HG03521 (cell line): ENCODE measurements around the gene SMARCE1.

Source experiments
- ATAC-seq: cut with Tn5 transposase; IDR thresholded peaks from one replicate; pipeline ENCODE4 v1.9.1; 2021; ENCODE audit warnings: mild to moderate bottlenecking, moderate library complexity; ENCODE audit not compliant: unreplicated experiment

Gene SMARCE1

DNA sequence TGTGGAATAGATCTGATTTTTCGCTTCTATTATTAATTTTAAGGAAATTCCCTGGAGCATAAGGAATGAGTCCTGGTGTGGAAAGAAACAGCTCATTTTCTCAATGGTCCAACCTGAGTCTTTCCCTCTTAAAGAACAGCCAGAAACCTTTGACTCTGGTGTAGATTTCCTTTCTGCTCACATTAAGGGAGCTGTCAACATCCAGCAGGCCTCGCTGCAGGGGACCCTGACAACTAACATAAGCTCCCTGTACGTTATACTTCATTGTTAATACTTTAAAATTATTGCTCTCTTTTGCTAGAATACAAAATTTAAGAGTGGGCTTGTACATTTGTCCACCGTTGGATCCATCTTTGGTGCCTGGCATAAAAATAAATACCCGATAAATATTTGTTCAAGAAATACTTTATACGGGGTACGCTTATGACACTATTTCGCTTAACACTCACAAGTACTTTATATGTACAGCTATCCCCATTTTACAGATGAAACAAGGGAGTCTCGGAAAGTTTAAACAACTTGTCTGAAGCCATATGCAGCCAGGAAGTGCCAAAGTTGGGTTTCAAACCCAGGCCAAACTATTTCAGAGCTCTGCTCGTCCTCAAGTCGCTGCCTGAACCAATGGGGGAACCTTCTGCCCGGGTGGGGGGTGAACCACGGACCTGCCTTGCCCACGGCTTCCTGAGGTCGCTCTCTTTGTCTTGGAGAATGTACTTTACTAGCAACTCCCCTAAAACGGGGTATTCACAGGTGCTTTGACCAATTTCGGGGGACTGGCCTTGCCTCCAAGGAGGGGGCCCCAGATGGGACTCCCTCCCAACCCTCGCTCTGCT is 611 bp downstream of the SMARCE1 start:
- peak; percentile 13 for ATAC-seq

GRCh38 chr17:40645943-40646342 is 1.7 kb downstream of the SMARCE1 start:
- ATAC-seq, result no peak

DNA sequence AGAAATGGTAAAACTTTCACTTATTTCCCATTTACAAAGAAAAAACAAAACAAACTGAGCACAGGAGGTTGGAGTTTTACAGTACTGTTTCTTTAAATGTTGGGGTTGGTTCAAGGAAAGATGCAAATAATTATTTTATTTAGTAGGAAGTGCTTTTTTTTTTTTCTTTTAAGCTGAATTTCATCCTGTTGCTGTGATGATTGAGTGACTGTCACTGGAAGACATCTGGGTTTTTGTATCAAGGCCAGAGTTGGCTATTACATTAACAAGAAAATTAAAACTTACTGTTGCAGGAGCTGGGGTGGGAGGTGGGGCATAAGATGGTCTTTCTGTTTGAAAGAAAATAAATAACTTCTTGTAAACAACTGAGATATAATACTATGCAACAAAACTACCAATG is 2.3 kb downstream of the SMARCE1 start:
- ATAC-seq, result no peak

DNA sequence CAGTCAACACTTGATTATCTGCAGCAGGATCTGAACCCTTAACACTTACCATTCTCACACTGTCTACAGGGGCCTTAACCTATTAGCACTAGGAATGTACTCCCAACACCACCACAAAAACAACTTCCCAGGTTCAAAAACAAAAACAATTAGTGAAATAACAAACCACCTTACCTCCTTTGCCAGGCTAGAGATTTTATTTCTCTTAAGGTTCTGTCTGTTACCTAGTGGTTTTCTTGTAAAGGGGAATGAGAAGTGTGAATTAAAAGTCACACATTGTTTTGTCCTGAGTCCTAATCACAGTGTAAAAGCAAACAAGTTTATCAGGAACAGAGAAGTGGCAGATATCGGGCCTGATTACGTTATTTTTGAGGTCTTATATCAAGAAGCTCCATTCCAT is 9.7 kb downstream of the SMARCE1 start:
- no peak for ATAC-seq

DNA sequence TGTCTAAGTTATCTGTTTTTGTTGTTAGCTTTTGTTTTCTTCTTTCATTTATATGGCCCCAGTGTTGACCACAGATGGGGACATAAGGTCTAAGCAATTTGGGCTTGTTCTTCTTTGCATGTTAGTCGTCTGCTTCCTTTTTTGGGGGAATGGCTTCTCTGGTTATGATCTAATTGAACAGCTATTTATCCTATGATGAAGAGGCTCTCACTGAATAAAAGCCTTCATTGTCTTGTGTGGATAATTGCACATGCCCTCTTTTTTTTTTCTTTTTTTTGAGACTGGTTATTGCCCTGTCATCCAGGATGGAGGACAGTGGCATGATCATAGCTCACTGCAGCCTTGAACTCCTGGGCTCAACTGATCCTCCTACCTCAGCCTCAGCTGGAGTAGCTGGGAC is 13.7 kb downstream of the SMARCE1 start:
- ATAC-seq, result no peak

- ATAC-seq, result no peak
Measured at GRCh38 chr17:40632216-40632615, 15.4 kb downstream of the SMARCE1 start.

DNA sequence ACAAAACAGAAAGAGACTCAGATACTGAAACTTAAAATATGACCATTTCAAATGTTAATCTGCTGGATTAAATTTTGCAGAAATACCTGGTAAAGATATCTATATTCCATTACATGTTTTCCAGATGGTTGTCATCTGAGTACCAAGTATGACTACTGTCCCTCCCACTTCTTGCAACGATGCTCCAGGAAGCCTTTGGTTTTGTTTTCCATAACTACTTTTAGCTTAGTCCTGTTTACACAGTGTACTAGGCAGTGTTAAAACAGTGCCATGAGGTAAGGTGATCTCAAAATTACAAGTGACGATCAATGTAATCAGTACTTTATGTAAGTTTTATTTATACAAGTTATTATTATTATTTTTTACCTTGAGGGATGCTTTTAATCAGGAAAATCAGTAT is 17.8 kb downstream of the SMARCE1 start:
- ATAC-seq, result no peak

DNA sequence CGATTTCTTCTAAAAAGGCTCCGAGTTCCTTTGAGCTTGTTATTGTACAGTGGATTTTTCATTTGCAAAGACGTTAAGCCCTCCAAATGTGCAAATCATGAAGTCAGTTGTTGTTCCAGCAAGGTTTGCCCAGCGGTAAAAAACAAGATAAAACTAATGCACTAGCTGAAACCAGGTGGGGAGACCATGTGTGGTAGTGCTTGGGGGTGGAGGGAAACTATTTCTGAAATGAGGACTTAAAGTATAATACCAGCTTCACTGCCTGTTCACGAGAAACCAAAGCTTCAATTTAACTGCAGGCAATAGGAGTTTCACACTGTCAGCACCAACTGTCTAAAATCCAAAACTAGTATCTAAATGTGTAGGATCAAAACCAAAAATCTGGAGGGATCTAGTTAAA is 22.3 kb downstream of the SMARCE1 start:
- no peak for ATAC-seq

- ATAC-seq, result no peak
Measured at GRCh38 chr17:40623419-40624210, 24.0 kb downstream of the SMARCE1 start.

DNA sequence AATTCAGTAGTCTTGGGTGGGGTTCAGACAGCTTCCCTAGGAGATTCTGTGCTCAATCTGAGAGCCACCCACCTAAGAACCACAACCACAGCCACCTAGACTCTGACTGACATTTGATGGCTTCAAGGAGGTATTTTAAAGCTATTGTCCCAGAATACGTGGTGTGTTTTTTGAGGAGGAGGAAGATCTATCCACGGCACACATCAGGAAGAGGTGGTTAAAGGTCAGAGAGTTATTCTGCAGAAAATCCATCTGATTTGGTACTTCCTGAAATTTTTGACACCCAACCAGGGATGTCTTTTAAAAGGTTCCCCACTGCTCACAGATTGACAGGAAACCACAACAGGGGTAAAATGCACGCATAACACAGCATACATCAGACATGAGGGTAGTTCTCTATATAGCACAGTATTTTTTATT is 25.1 kb downstream of the SMARCE1 start:
- ATAC-seq, result no peak

GRCh38 chr17:40621578-40621977 is 26.0 kb downstream of the SMARCE1 start:
- ATAC-seq, result no peak

DNA sequence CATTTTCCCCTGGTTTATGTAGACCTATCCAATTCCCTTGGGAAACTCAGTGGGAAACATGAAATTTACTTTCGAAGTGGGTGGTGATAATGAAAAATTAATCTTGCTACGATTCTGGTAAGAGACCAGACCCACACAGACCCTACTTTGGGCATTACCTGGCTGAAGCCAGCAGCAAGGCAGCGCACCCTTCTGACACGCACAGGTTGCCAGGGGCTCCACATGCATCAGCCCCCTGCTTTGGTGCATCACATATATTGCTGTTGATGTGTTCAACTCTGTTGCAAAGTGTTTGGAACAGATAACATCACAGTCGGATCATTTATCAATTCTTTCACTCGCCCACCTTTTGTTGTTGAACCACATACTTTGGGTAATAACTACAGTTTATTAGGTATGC is 26.6 kb downstream of the SMARCE1 start:
- no peak for ATAC-seq

DNA sequence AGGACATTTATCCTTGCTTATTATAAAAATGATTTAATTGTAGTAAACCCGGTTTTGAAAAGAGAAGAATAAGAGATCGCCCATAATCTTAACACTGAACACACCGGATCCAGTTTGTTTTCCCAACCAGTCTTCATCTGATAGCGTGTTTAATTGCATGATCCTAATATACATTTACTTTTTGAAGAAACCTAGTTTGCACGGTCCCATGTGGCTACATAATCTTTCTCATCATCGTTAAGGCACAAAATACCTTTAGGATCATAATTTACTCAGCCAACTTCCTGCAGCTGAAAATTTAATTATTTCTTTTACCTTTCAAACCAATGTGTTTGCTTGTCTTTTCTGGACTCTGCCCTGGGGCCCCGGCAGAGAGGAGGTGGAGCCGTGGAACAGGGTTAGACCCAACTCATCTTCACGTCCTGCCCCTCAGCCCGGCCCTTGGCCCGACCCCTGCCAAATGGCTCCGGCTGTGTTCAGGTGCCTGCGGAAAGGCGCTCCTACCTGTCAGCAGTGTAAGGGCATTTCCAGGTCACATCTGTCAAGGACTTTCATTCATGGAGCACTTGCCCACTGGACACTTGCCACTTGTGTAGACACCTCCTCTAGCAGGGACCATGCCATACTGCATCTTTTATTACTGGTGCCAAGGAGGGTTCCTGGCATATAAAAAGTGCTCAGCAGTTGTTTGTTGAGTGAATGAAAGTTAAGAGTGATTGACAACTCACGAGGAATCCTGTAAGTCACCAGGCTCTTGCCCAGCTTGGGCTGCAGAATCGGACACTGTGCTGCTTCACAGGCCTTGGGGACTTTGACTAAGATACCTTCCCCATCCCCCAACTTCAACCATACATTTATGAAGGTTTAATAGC is 28.6 kb downstream of the SMARCE1 start:
- ATAC-seq, result no peak

- no peak for ATAC-seq
Measured at GRCh38 chr17:40617678-40618240, 29.9 kb downstream of the SMARCE1 start.

GRCh38 chr17:40616592-40616991 is 31.0 kb downstream of the SMARCE1 start:
- no peak for ATAC-seq

GRCh38 chr17:40615841-40616476 is 31.7 kb downstream of the SMARCE1 start:
- no peak for ATAC-seq

DNA sequence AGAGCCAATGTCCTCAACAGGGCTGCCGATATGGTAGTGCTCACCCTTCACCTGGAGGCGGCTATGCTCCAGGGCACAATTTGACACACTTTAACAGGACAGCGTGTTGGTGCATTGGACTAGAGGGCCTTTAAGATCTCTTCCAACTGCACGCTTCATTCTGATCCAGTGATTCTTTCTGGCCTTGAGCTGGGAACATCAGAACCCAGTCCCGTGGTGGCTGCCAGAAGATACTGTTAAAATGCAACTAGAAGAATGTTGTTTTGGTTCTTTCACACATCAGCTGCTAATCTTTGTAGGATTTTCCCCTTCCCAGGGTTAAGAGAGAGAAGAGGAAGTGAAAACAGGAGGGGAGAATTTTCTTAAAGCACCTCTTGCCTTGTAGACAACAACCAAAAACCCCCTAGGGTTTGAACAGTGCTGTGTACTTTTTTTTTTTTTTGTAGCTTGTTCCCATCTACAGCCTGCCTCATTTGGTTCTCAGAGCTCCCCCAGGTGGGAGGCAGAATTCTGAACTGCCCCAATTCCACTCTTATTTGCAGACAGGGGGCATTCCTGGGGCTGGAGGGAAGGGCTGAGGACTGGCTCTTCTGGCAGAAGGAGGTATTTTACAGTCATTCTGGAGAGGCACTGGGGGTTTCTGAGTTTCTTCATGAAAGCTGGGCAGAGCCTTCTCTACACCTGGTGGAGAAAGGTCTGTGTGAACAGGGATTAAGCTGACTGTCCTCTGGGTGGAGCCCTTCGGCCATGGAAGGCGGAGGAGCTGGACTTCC is 32.4 kb downstream of the SMARCE1 start:
- peak; percentile 61 for ATAC-seq

GRCh38 chr17:40614431-40615067 is 33.1 kb downstream of the SMARCE1 start:
- no peak for ATAC-seq

DNA sequence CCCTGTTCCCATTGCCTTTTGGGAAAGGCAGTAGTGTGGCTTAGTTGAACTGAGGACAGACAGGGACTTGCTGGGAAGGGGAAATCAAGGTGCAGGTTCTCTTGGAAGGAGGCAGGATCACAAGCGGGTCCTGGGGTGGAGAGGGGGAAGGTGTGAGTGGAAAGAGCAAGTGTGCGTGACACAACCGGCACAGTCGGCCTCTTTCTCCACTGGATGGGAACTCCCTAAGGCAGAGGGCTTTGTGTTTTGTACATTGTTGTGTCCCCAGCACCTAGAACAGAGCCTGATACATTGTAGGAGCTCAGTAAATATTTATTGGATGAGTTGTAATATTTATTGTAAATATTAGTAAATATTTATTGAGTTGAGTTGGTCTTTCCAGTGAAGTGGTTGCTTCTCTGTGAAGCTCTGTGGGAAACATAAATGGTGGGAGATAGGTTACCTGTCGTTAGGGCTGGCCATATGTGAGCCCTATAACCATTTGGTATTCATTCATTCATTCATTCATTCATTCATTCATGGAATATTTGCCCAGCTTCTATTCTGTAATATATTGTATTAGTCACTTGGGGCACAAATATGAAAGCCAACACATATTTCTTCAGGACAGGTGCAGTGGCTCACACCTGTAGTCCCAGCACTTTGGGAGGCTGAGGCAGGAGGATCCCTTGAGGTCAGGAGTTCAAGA is 34.0 kb downstream of the SMARCE1 start:
- no peak for ATAC-seq
